Neural progenitor cell (in vitro differentiated cells): Measurements from ENCODE around the gene INPP5D. TPM values are rescaled to one million over a fixed set of nuclear protein-coding genes. Genes with fewer than 3 reads are reported as not detected.
A peak's percentile ranks its signal among the peaks of the same experiment; 100 is the strongest.

Experiments used
- DNase-seq: peaks from one replicate; pipeline ENCODE4 v3.0.0-alpha.2; 2016; ENCODE audit warnings: low spot score
- H2AFZ ChIP-seq: fragments of 200-600 bp; sonication (generic); replicated peaks from 2 replicates; pipeline ENCODE4 v1.6.1; 2016; ENCODE audit warnings: antibody characterized with exemption
- H3F3A ChIP-seq: fragments of 200-600 bp; sonication (generic); 2 replicates; pipeline ENCODE4 v1.6.1; 2016; ENCODE audit warnings: antibody characterized with exemption, low read depth
- H3K27ac ChIP-seq: fragments of 200-600 bp; sonication (generic); 2 replicates; pipeline ENCODE4 v1.5.1; 2016; ENCODE audit warnings: mild to moderate bottlenecking
- H3K27me3 ChIP-seq: fragments of 200-600 bp; sonication (generic); 2 replicates; pipeline ENCODE4 v1.6.1; 2016; ENCODE audit warnings: mild to moderate bottlenecking, moderate library complexity
- H3K36me3 ChIP-seq: fragments of 200-600 bp; sonication (generic); 2 replicates; pipeline ENCODE4 v1.5.1; 2016
- H3K4me1 ChIP-seq: fragments of 200-600 bp; sonication (generic); 2 replicates; pipeline ENCODE4 v1.6.1; 2016; ENCODE audit warnings: mixed run types
- H3K4me2 ChIP-seq: fragments of 200-600 bp; sonication (generic); 2 replicates; pipeline ENCODE4 v1.6.1; 2016
- H3K4me3 ChIP-seq: fragments of 200-600 bp; sonication (generic); 2 replicates; pipeline ENCODE4 v1.5.1; 2016
- H3K79me2 ChIP-seq: fragments of 200-600 bp; sonication (generic); 2 replicates; pipeline ENCODE4 v1.6.1; 2016; ENCODE audit warnings: low read depth
- H3K9ac ChIP-seq: fragments of 200-600 bp; sonication (generic); 2 replicates; pipeline ENCODE4 v1.6.1; 2016
- H3K9me3 ChIP-seq: fragments of 200-600 bp; sonication (generic); 2 replicates; pipeline ENCODE4 v1.5.1; 2016; ENCODE audit warnings: low read depth
- H4K20me1 ChIP-seq: fragments of 200-600 bp; sonication (generic); 2 replicates; pipeline ENCODE4 v1.6.1; 2016; ENCODE audit warnings: low read depth
- H3K27ac Mint-ChIP-seq: 3 replicates; pipeline ENCODE4 v1.8.0; 2021; ENCODE audit warnings: mixed read lengths
- H3K27me3 Mint-ChIP-seq: 2 replicates; pipeline ENCODE4 v1.8.0; 2022; ENCODE audit warnings: low read depth, mild to moderate bottlenecking, inconsistent platforms, moderate library complexity, mixed read lengths; ENCODE audit not compliant: insufficient read depth
- H3K36me3 Mint-ChIP-seq: 3 replicates; pipeline ENCODE4 v1.8.0; 2021; ENCODE audit warnings: mixed read lengths
- H3K4me1 Mint-ChIP-seq: 3 replicates; pipeline ENCODE4 v1.8.0; 2021; ENCODE audit warnings: mixed read lengths
- H3K4me3 Mint-ChIP-seq: 3 replicates; pipeline ENCODE4 v1.8.0; 2021; ENCODE audit warnings: mild to moderate bottlenecking, moderate library complexity, mixed read lengths
- H3K9me3 Mint-ChIP-seq: 3 replicates; pipeline ENCODE4 v1.8.0; 2020; ENCODE audit warnings: mixed read lengths
- EZH2 ChIP-seq: fragments of 200-600 bp; sonication (generic); IDR thresholded peaks from 2 replicates; pipeline ENCODE4 v1.6.1; 2017; ENCODE audit warnings: antibody characterized with exemption, mild to moderate bottlenecking, moderate library complexity
- EZH2phosphoT487 ChIP-seq: fragments of 200-600 bp; sonication (generic); IDR thresholded peaks from 2 replicates; pipeline ENCODE4 v1.6.1; 2017; ENCODE audit warnings: antibody characterized with exemption
- total RNA-seq: library from RNA; depleted of rRNA; stranded (reverse); fragments of >200 nt; gene quantifications from 2 replicates; pipeline ENCODE4 v1.2.3, GENCODE V29; 2015; ENCODE audit warnings: low replicate concordance
- TF ChIP-seq, protein P1 (sequence below): fragments of 200-600 bp; sonication (generic); IDR thresholded peaks from 2 replicates; pipeline ENCODE4 v1.5.1; 2017; ENCODE audit warnings: antibody characterized with exemption, mild to moderate bottlenecking

The INPP5D gene
- total RNA-seq, 1 donor from 2014 or later, result 4.2 TPM

DNA sequence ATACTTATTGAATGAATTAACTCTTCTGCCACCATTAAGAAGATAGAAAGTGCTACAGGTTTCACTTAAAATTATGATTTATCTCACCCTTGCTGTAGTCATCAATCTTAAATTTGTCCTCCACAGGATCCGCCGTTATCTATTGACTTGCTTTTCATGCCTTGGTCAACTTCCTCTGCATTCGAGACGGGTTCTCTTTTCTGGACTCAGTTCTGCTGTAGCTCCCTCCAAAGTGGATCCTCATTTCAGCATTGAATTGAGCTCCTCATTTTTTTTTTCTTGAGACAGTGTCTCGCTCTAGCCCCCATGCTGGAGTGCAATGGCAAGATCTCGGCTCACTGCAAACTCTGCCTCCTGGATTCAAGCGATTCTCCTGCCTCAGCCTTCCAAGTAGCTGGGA is 27.6 kb downstream of the INPP5D start:
- H3K9ac ChIP-seq, result no peak overlapping the region
- no peaks in the 10 kb centered on the region for H4K20me1 ChIP-seq
- H3K36me3 Mint-ChIP-seq, result no peaks in the 10 kb centered on the region
- H3K4me2 ChIP-seq, result no peak overlapping the region
- H3K27ac Mint-ChIP-seq, result no peak overlapping the region
- H3K27me3 Mint-ChIP-seq, result peaks cover 14% of the 10 kb centered on the region
- peaks cover 31% of the 10 kb centered on the region for H3K4me1 ChIP-seq
- TF ChIP-seq EZH2phosphoT487 (no peak), EZH2 (no peak)
- TF ChIP-seq, protein P1, sequence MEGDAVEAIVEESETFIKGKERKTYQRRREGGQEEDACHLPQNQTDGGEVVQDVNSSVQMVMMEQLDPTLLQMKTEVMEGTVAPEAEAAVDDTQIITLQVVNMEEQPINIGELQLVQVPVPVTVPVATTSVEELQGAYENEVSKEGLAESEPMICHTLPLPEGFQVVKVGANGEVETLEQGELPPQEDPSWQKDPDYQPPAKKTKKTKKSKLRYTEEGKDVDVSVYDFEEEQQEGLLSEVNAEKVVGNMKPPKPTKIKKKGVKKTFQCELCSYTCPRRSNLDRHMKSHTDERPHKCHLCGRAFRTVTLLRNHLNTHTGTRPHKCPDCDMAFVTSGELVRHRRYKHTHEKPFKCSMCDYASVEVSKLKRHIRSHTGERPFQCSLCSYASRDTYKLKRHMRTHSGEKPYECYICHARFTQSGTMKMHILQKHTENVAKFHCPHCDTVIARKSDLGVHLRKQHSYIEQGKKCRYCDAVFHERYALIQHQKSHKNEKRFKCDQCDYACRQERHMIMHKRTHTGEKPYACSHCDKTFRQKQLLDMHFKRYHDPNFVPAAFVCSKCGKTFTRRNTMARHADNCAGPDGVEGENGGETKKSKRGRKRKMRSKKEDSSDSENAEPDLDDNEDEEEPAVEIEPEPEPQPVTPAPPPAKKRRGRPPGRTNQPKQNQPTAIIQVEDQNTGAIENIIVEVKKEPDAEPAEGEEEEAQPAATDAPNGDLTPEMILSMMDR, result no peak
- H3K4me3 ChIP-seq, result no peak overlapping the region
- H3K27me3 ChIP-seq, result peaks cover under 1% of the 10 kb centered on the region
- peaks cover 34% of the 10 kb centered on the region for H3K4me1 Mint-ChIP-seq
- peaks cover 26% of the 10 kb centered on the region for H3F3A ChIP-seq
- no peaks in the 10 kb centered on the region for H3K9me3 ChIP-seq
- H3K79me2 ChIP-seq, result no peaks in the 10 kb centered on the region
- no peak for DNase-seq
- H3K4me3 Mint-ChIP-seq, result no peak overlapping the region
- no peak overlapping the region for H3K27ac ChIP-seq
- no peaks in the 10 kb centered on the region for H3K9me3 Mint-ChIP-seq
- no peak overlapping the region for H2AFZ ChIP-seq
- no peaks in the 10 kb centered on the region for H3K36me3 ChIP-seq

DNA sequence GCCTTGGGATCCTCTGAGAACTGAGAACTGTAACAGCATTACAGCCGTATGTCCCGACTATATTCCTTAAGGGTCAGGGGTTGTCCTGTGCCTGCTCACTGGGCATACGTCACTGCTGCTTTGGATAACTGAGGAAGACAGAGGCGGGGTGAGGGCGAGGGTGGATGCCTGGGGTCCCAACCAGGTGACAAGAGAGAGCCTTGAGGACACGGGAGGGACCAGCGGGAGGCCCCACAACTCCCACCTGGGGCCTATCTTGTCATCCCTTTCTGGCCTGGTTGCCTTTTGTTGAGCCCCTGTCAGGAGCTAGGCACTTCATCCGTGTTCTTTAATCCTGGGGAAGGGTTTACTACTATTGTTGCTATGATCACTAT is 28.8 kb downstream of the INPP5D start:
- DNase-seq, result no peak
- H3K27ac ChIP-seq, result no peak overlapping the region
- H3K9me3 ChIP-seq, result no peaks in the 10 kb centered on the region
- H3K4me2 ChIP-seq, result peak overlapping the region; percentile 27
- H3K27ac Mint-ChIP-seq, result no peak overlapping the region
- no peaks in the 10 kb centered on the region for H3K79me2 ChIP-seq
- H4K20me1 ChIP-seq, result no peaks in the 10 kb centered on the region
- H3K9me3 Mint-ChIP-seq, result no peaks in the 10 kb centered on the region
- H2AFZ ChIP-seq, result no peak overlapping the region
- H3K27me3 Mint-ChIP-seq, result peaks cover 15% of the 10 kb centered on the region
- H3K4me1 Mint-ChIP-seq, result peaks cover 27% of the 10 kb centered on the region
- peaks cover 19% of the 10 kb centered on the region for H3K4me1 ChIP-seq
- H3K4me3 Mint-ChIP-seq, result no peak overlapping the region
- no peak overlapping the region for H3K4me3 ChIP-seq
- no peaks in the 10 kb centered on the region for H3K27me3 ChIP-seq
- no peaks in the 10 kb centered on the region for H3K36me3 Mint-ChIP-seq
- H3K9ac ChIP-seq, result no peak overlapping the region
- TF ChIP-seq EZH2phosphoT487 (no peak), EZH2 (no peak)
- TF ChIP-seq, protein P1, result no peak
- H3K36me3 ChIP-seq, result no peaks in the 10 kb centered on the region
- H3F3A ChIP-seq, result peaks cover 26% of the 10 kb centered on the region

DNA sequence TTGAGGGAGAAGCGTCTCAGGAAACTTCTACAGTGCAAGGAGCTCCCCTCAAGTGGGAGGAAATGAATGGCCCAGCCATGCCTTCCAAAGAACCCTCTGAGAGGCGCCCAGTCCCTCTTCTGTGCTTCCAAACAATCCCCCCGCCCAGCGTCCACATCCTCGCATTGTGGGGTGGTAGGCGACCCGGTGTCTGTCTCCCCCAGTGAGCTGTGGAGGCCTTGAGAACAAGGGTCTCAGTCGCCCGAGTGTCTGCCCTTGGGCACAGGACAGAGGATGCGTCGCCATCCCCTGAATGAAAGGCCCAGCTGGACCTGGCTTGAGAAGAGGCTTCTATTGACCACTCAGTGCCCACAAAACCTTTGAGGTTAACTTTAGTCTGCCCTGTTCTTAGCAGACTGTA is 29.7 kb downstream of the INPP5D start:
- Histone ChIP-seq H3K4me1 (peaks cover 10% of the 10 kb centered on the region), H3K9ac (no peak overlapping the region), H3K9me3 (no peaks in the 10 kb centered on the region), H3K79me2 (no peaks in the 10 kb centered on the region), H3K4me2 (no peak overlapping the region), H3K27me3 (no peaks in the 10 kb centered on the region), H4K20me1 (no peaks in the 10 kb centered on the region), H3F3A (peaks cover 19% of the 10 kb centered on the region), H3K4me3 (no peak overlapping the region), H3K27ac (no peak overlapping the region), H2AFZ (no peak overlapping the region), H3K36me3 (no peaks in the 10 kb centered on the region)
- H3K27ac Mint-ChIP-seq, result no peak overlapping the region
- peaks cover 22% of the 10 kb centered on the region for H3K4me1 Mint-ChIP-seq
- peaks cover 11% of the 10 kb centered on the region for H3K27me3 Mint-ChIP-seq
- TF ChIP-seq, protein P1, result no peak
- TF ChIP-seq EZH2, result no peak
- TF ChIP-seq EZH2phosphoT487, result no peak
- H3K36me3 Mint-ChIP-seq, result no peaks in the 10 kb centered on the region
- no peaks in the 10 kb centered on the region for H3K9me3 Mint-ChIP-seq
- H3K4me3 Mint-ChIP-seq, result no peak overlapping the region
- no peak for DNase-seq
